H1 (cell line): ENCODE results near the gene RNF130. TPM values are rescaled to one million over a fixed set of nuclear protein-coding genes. Genes with fewer than 3 reads are reported as not detected.

Source experiments
- CTCF ChIA-PET: fragments of 300-600 bp; sonication (Branson Sonifier 250); formaldehyde crosslinking; loops from one replicate; lab custom pipeline; 2021; ENCODE audit not compliant: partially characterized antibody; lab: Charles Lee
- POLR2A ChIA-PET: fragments of 300-600 bp; sonication (Branson Sonifier 250); formaldehyde crosslinking; loops from one replicate; lab custom pipeline; 2021; ENCODE audit warnings: inconsistent platforms; ENCODE audit not compliant: partially characterized antibody; lab: Charles Lee
- DNase-seq, 2 experiments: peaks; one replicate each; pipeline versions ENCODE4 v3.0.0 to v3.0.0-alpha.2; 2010 to 2022; ENCODE audit warnings: low spot score in 2 of 2, low read depth in 1 of 2, mixed read lengths in 1 of 2
- FAIRE-seq: peaks from 2 replicates; lab custom pipeline; 2011; peaks lifted over from hg19 to GRCh38; lab: Jason Lieb, UNC
- H2AFZ ChIP-seq: 2 replicates; pipeline ENCODE4 v1.8.1; 2012; ENCODE audit warnings: low read length, inconsistent platforms
- H2AK5ac ChIP-seq: 2 replicates; pipeline ENCODE4 v1.6.1; 2013; ENCODE audit warnings: low read depth, low read length
- H2BK120ac ChIP-seq: replicated peaks from 2 replicates; pipeline ENCODE3; 2013; ENCODE audit warnings: low read depth, low read length, inconsistent platforms
- H2BK12ac ChIP-seq: 2 replicates; pipeline ENCODE4 v1.6.1; 2013; ENCODE audit warnings: low read depth, low read length
- H2BK15ac ChIP-seq: 2 replicates; pipeline ENCODE4 v1.6.1; 2013; ENCODE audit warnings: low read length
- H2BK20ac ChIP-seq: 2 replicates; pipeline ENCODE4 v1.6.1; 2013; ENCODE audit warnings: low read length
- H2BK5ac ChIP-seq: 2 replicates; pipeline ENCODE4 v1.6.1; 2013; ENCODE audit warnings: low read depth, low read length
- H3K14ac ChIP-seq: 2 replicates; pipeline ENCODE4 v1.6.1; 2013; ENCODE audit warnings: inconsistent platforms; ENCODE audit not compliant: insufficient read length
- H3K18ac ChIP-seq: 2 replicates; pipeline ENCODE4 v1.6.1; 2013; ENCODE audit warnings: low read length; ENCODE audit errors: extremely low read depth
- H3K23ac ChIP-seq: 2 replicates; pipeline ENCODE4 v1.6.1; 2013; ENCODE audit warnings: inconsistent platforms; ENCODE audit not compliant: insufficient read length
- H3K23me2 ChIP-seq: 2 replicates; pipeline ENCODE4 v1.6.1; 2013; ENCODE audit warnings: low read depth, low read length
- H3K27ac ChIP-seq: 2 replicates; pipeline ENCODE4 v1.6.1; 2011; ENCODE audit warnings: low read depth, low read length, inconsistent platforms
- H3K27me3 ChIP-seq, 4 experiments: replicated peaks in 1 of 4; 1 replicate in 1 of 4; 2 replicates in 3 of 4; pipeline versions ENCODE4 v1.6.1 to v1.8.1; 2011 to 2013; ENCODE audit warnings: low read length in 3 of 4, mild to moderate bottlenecking in 3 of 4, inconsistent platforms in 2 of 4, mixed read lengths in 2 of 4, moderate library complexity in 1 of 4; ENCODE audit not compliant: control insufficient read depth in 3 of 4, insufficient read depth in 3 of 4; ENCODE audit errors: extremely low read depth in 1 of 4
- H3K36me3 ChIP-seq, 4 experiments: 2 replicates each; pipeline versions ENCODE4 v1.6.1 to v1.8.1; 2011 to 2013; ENCODE audit warnings: mild to moderate bottlenecking in 4 of 4, low read length in 3 of 4, moderate library complexity in 2 of 4, control low read depth in 1 of 4, inconsistent platforms in 1 of 4; ENCODE audit not compliant: insufficient read depth in 4 of 4, control insufficient read depth in 2 of 4
- H3K4ac ChIP-seq: replicated peaks from 2 replicates; pipeline ENCODE3; 2013; ENCODE audit warnings: low read length, low read depth, mixed read lengths, inconsistent platforms; ENCODE audit not compliant: insufficient read length
- H3K4me1 ChIP-seq, 4 experiments: replicated peaks in 1 of 4; 1 replicate in 1 of 4; 2 replicates in 3 of 4; pipeline versions ENCODE4 v1.6.1 to v1.8.1; 2011 to 2013; ENCODE audit warnings: low read length in 3 of 4, inconsistent platforms in 2 of 4, mixed read lengths in 1 of 4; ENCODE audit not compliant: insufficient read depth in 4 of 4, control insufficient read depth in 3 of 4
- H3K4me2 ChIP-seq, 2 experiments: 2 replicates each; pipeline versions ENCODE4 v1.6.1 to v1.8.1; 2011 to 2013; ENCODE audit warnings: low read depth in 2 of 2, low read length in 2 of 2, control low read depth in 1 of 2, inconsistent platforms in 1 of 2, mild to moderate bottlenecking in 1 of 2; ENCODE audit not compliant: insufficient read depth in 1 of 2
- H3K4me3 ChIP-seq, 4 experiments: fragments of 200-600, 300-600 bp in 1 of 4; sonication (generic), shearing (Covaris generic), sonication (Bioruptor Twin) in 1 of 4; 2 replicates each; pipeline versions ENCODE4 v1.5.1 to v1.8.1; 2011 to 2016; ENCODE audit warnings: low read length in 4 of 4, low read depth in 3 of 4, control low read depth in 2 of 4, inconsistent platforms in 2 of 4, mild to moderate bottlenecking in 2 of 4, mixed read lengths in 1 of 4, moderate library complexity in 1 of 4; ENCODE audit not compliant: insufficient read depth in 2 of 4; ENCODE audit errors: extremely low read depth in 1 of 4
- H3K56ac ChIP-seq: replicated peaks from 2 replicates; pipeline ENCODE3; 2013; ENCODE audit warnings: low read depth, mild to moderate bottlenecking, mixed read lengths, low read length, inconsistent platforms; ENCODE audit not compliant: insufficient read length
- H3K79me1 ChIP-seq: 2 replicates; pipeline ENCODE4 v1.6.1; 2013; ENCODE audit warnings: low read depth, low read length, control low read depth
- H3K79me2 ChIP-seq, 2 experiments: 2 replicates each; pipeline versions ENCODE4 v1.6.1 to v1.8.1; 2012 to 2013; ENCODE audit warnings: low read length in 2 of 2, mild to moderate bottlenecking in 2 of 2, inconsistent platforms in 1 of 2; ENCODE audit not compliant: insufficient read depth in 2 of 2, control insufficient read depth in 1 of 2
- H3K9ac ChIP-seq, 4 experiments: replicated peaks in 1 of 4; 1 replicate in 1 of 4; 2 replicates in 3 of 4; pipeline versions ENCODE4 v1.6.1 to v1.8.1; 2011 to 2013; ENCODE audit warnings: low read depth in 3 of 4, low read length in 3 of 4, control low read depth in 2 of 4, mild to moderate bottlenecking in 2 of 4, moderate library complexity in 2 of 4, inconsistent platforms in 1 of 4; ENCODE audit errors: extremely low read depth in 1 of 4
- H3K9me3 ChIP-seq, 2 experiments: 2 replicates each; pipeline versions ENCODE4 v1.6.1 to v1.8.1; 2012 to 2013; ENCODE audit warnings: mild to moderate bottlenecking in 2 of 2, moderate library complexity in 2 of 2, control low read depth in 1 of 2, inconsistent platforms in 1 of 2, low read depth in 1 of 2, low read length in 1 of 2, mixed read lengths in 1 of 2; ENCODE audit not compliant: insufficient read depth in 2 of 2
- H4K20me1 ChIP-seq, 2 experiments: replicated peaks in 1 of 2; 2 replicates each; pipeline versions ENCODE3 to v1.8.1; 2011 to 2013; ENCODE audit warnings: inconsistent platforms in 2 of 2, low read length in 2 of 2, mild to moderate bottlenecking in 1 of 2; ENCODE audit not compliant: insufficient read depth in 2 of 2, control insufficient read depth in 1 of 2
- H4K5ac ChIP-seq: 2 replicates; pipeline ENCODE4 v1.6.1; 2013; ENCODE audit warnings: low read length, low read depth, mixed read lengths, inconsistent platforms; ENCODE audit not compliant: insufficient read length
- H4K8ac ChIP-seq: 2 replicates; pipeline ENCODE4 v1.8.0; 2013; ENCODE audit warnings: mild to moderate bottlenecking, moderate library complexity, low read length, inconsistent platforms; ENCODE audit not compliant: insufficient read depth; ENCODE audit errors: extremely low read depth
- H4K91ac ChIP-seq: replicated peaks from 2 replicates; pipeline ENCODE3; 2013; ENCODE audit warnings: low read length, mixed read lengths, inconsistent platforms; ENCODE audit not compliant: insufficient read length
- ASH2L ChIP-seq: fragments of 200-600, 300-600 bp; sonication (generic); IDR thresholded peaks from one replicate; pipeline ENCODE4 v1.7.1; 2017; ENCODE audit warnings: low read length
- CHD2 ChIP-seq: IDR thresholded peaks from 2 replicates; pipeline ENCODE4 v1.6.1; 2012; ENCODE audit warnings: low read length, improper control_type of control experiment
- CTCF ChIP-seq, 3 experiments: IDR thresholded peaks; 1 replicate in 2 of 3; 2 replicates in 1 of 3; pipeline versions ENCODE4 v1.5.1 to v1.6.1; 2011; ENCODE audit warnings: low read length in 3 of 3, mild to moderate bottlenecking in 3 of 3, inconsistent platforms in 2 of 3, low read depth in 1 of 3, moderate library complexity in 1 of 3; ENCODE audit not compliant: insufficient read depth in 1 of 3; ENCODE audit errors: control extremely low read depth in 1 of 3
- NANOG ChIP-seq: IDR thresholded peaks from 2 replicates; pipeline ENCODE4 v1.6.1; 2011; ENCODE audit warnings: low read length, low read depth, mild to moderate bottlenecking, inconsistent platforms; ENCODE audit not compliant: insufficient read depth, poor library complexity, severe bottlenecking
- POLR2AphosphoS5 ChIP-seq: IDR thresholded peaks from 2 replicates; pipeline ENCODE4 v1.6.1; 2011; ENCODE audit warnings: low read depth, low read length
- RAD21 ChIP-seq, 2 experiments: IDR thresholded peaks in 1 of 2; conservative IDR thresholded peaks in 1 of 2; 2 replicates each; pipeline ENCODE4 v1.6.1; 2011; ENCODE audit warnings: low read depth in 2 of 2, low read length in 2 of 2, improper control_type of control experiment in 1 of 2, inconsistent platforms in 1 of 2, mild to moderate bottlenecking in 1 of 2, moderate library complexity in 1 of 2
- RFX5 ChIP-seq: IDR thresholded peaks from 2 replicates; pipeline ENCODE4 v1.6.1; 2011; ENCODE audit warnings: low read depth, low read length, improper control_type of control experiment, borderline replicate concordance
- RNF2 ChIP-seq: fragments of 200-900, 300-1000 bp; sonication (generic); IDR thresholded peaks from 2 replicates; pipeline ENCODE4 v1.7.1; 2016; ENCODE audit warnings: borderline replicate concordance, low read depth, mild to moderate bottlenecking, antibody characterized with exemption, low read length; ENCODE audit not compliant: poor library complexity, severe bottlenecking; ENCODE audit errors: missing control alignments
- SIRT6 ChIP-seq: IDR thresholded peaks from one replicate; pipeline ENCODE4 v1.7.1; 2012; ENCODE audit warnings: low read length, inconsistent platforms
- SP1 ChIP-seq: IDR thresholded peaks from 2 replicates; pipeline ENCODE4 v1.6.1; 2011; ENCODE audit warnings: low read depth, low read length
- SP4 ChIP-seq: IDR thresholded peaks from 2 replicates; pipeline ENCODE4 v1.6.1; 2012; ENCODE audit warnings: low read length, inconsistent platforms
- TBP ChIP-seq: IDR thresholded peaks from 2 replicates; pipeline ENCODE4 v1.6.1; 2011; ENCODE audit warnings: low read depth, low read length, improper control_type of control experiment
- WGBS, 2 experiments: shearing (Covaris generic) in 1 of 2; methylation state at CpG; one replicate each; pipeline versions ENCODE4 v1.1.6 to v1.1.7; 2013 to 2015; ENCODE audit warnings: low lambda C conversion rate in 2 of 2, mixed read lengths in 2 of 2, inconsistent platforms in 1 of 2, low coverage in 1 of 2, missing lambda C conversion rate in 1 of 2; ENCODE audit not compliant: insufficient replicate concordance in 2 of 2, insufficient coverage in 1 of 2, insufficient read length in 1 of 2; ENCODE audit errors: extremely low coverage in 1 of 2, missing lambda C conversion rate in 1 of 2; 5-methylcytosine and 5-hydroxymethylcytosine counted together
- polyA plus RNA-seq, 7 experiments: library from polyadenylated mRNA; depleted of rRNA in 3 of 7; stranded (reverse) in 5 of 7; unstranded in 2 of 7; fragments of >200 nt in 5 of 7; fragments of 200-250 nt in 2 of 7; gene quantifications; 1 replicate in 5 of 7; 2 replicates in 1 of 7; 4 replicates in 1 of 7; pipeline versions ENCODE4 v1.2.1 to v1.2.3, GENCODE V29; 2011 to 2013; ENCODE audit warnings: missing spikeins in 2 of 7, mixed read lengths in 2 of 7
- total RNA-seq: library from RNA; stranded (reverse); fragmentation: NEBNext Ultra II Directional; extraction: Animal tissue kit (Norgen Biotek cat#: 25700); gene quantifications from 2 replicates; pipeline ENCODE4 v1.2.1, GENCODE V29; 2021

RNF130 gene
- total and polyA plus RNA-seq, 2 of the 8 experiments (the other 6 are each of a cell fraction or from before 2014, with no cell fraction given): 65.1 to 70.0 TPM

GRCh38 chr5:180013678-180014077 is 57.9 kb downstream of the RNF130 start:
- no peak overlapping the region for H2BK5ac ChIP-seq

More at GRCh38 chr5:180013678-180014077, 57.9 kb downstream of the RNF130 start:
- Histone ChIP-seq H3K36me3 (peaks cover 0 to 19% (median 8%) of the 10 kb centered on the region in 4 experiments; a peak in 6 of 8 replicates), H3K9me3 (no peaks in the 10 kb centered on the region), H3K23me2 (no peaks in the 10 kb centered on the region; the same call in 1 of the 2 replicates), H3K18ac (no peak overlapping the region), H3K9ac (no peak overlapping the region), H4K8ac (no peak overlapping the region), H3K4ac (no peak overlapping the region), H3K4me2 (no peak overlapping the region), H4K5ac (no peak overlapping the region), H4K91ac (no peak overlapping the region), H3K79me1 (no peaks in the 10 kb centered on the region; the same call in 1 of the 2 replicates), H3K4me3 (no peak overlapping the region), H3K23ac (no peak overlapping the region), H3K4me1 (no peaks in the 10 kb centered on the region), H3K14ac (no peak overlapping the region), H3K79me2 (peaks cover 0 to 22% of the 10 kb centered on the region in 2 experiments; a peak in 2 of 4 replicates), H3K27me3 (no peaks in the 10 kb centered on the region), H4K20me1 (peaks cover 2 to 4% of the 10 kb centered on the region in 2 experiments), H2BK12ac (no peak overlapping the region), H3K27ac (no peak overlapping the region), H2BK120ac (no peak overlapping the region), H2BK15ac (no peak overlapping the region), H3K56ac (no peak overlapping the region), H2AK5ac (no peak overlapping the region), H2AFZ (no peak overlapping the region), H2BK20ac (no peak overlapping the region)
- DNase-seq (no peak), FAIRE-seq (no peak)
- CTCF ChIA-PET: interaction anchor here (1.0 kb wide), 1 partner anchor 14 kb away, joined by 3 read pairs; no protein-coding TSS in a partner anchor
- POLR2A ChIA-PET: no interaction called here
- 91% methylated on average over 1 of the region's 1 CpG; no CpG with 5 or more reads in 1 of the 2 experiments for WGBS, 2 experiments
- TF ChIP-seq RAD21 (IDR thresholded peaks at IDR 0.05 in 1 of 2, conservative IDR thresholded peaks at IDR 0.05 in 1 of 2; ENCODE audit: low read depth in 2 of 2, low read length in 2 of 2) (no peak), SIRT6 (no peak), RNF2 (no peak), POLR2AphosphoS5 (no peak), SP1 (no peak), CTCF (IDR thresholded peaks at IDR 0.05; ENCODE audit: control extremely low read depth in 1 of 3, insufficient read depth in 1 of 3, low read depth in 1 of 3, low read length in 3 of 3) (no peak), ASH2L (no peak), CHD2 (no peak), SP4 (no peak), RFX5 (no peak), NANOG (no peak), TBP (no peak)
